ENCODE measurements around the gene SMARCA1. TPM values are rescaled to one million over a fixed set of nuclear protein-coding genes. Genes with fewer than 3 reads are reported as not detected.
"Not testable (repeated sequence)": the region's sequence is repeated elsewhere in the genome, so short reads cannot be mapped to it uniquely, and the experiment has no call there.

The SMARCA1 gene
- total RNA-seq = 6.6 TPM

GRCh38 chrX:129523079-129523911 is at the start of gene SMARCA1:
Gene SMARCA1, minus strand, starts transcription at chrX:129523490. Its CDS starts 120 bp downstream, at chrX:129523370.
- ATAC-seq = peak; percentile 31

GRCh38 chrX:129572422-129572821 is 49.1 kb upstream of the SMARCA1 start:
- ATAC-seq = no peak

GRCh38 chrX:129568349-129568748 is 45.1 kb upstream of the SMARCA1 start:
- ATAC-seq = no peak

GRCh38 chrX:129566073-129566472 is 42.8 kb upstream of the SMARCA1 start:
- ATAC-seq = no peak

GRCh38 chrX:129565046-129565650 is 41.9 kb upstream of the SMARCA1 start:
- no peak for ATAC-seq

- ATAC-seq = not testable (repeated sequence)
These were observed 41.1 kb upstream of the SMARCA1 start for GRCh38 chrX:129564345-129564744.

- ATAC-seq = no peak
These were observed 38.2 kb upstream of the SMARCA1 start for GRCh38 chrX:129561453-129561852.

GRCh38 chrX:129559783-129560182 is 36.5 kb upstream of the SMARCA1 start:
- no peak for ATAC-seq

GRCh38 chrX:129557844-129558480 is 34.7 kb upstream of the SMARCA1 start:
- no peak for ATAC-seq

GRCh38 chrX:129556806-129557315 is 33.6 kb upstream of the SMARCA1 start:
- ATAC-seq = no peak

- not testable (repeated sequence) for ATAC-seq
These were observed 31.5 kb upstream of the SMARCA1 start for GRCh38 chrX:129554816-129555215.

- ATAC-seq = no peak
These were observed 30.5 kb upstream of the SMARCA1 start for GRCh38 chrX:129553619-129554288.

- no peak for ATAC-seq
These were observed 25.8 kb upstream of the SMARCA1 start for GRCh38 chrX:129549124-129549523.

GRCh38 chrX:129545408-129545807 is 22.1 kb upstream of the SMARCA1 start:
- ATAC-seq = no peak

GRCh38 chrX:129544780-129545179 is 21.5 kb upstream of the SMARCA1 start:
- ATAC-seq = no peak

- ATAC-seq = peak; percentile 71
These were observed 17.5 kb upstream of the SMARCA1 start for GRCh38 chrX:129540722-129541184.

- peak; percentile 73 for ATAC-seq
These were observed 16.9 kb upstream of the SMARCA1 start, which contains the start of gene OCRL for GRCh38 chrX:129540068-129540653. Gene OCRL, plus strand, starts transcription at chrX:129540259. Its CDS starts 181 bp downstream, at chrX:129540440.

GRCh38 chrX:129534816-129535578 is 11.7 kb upstream of the SMARCA1 start:
- peak; percentile 59 for ATAC-seq

- ATAC-seq = no peak
These were observed 7.8 kb upstream of the SMARCA1 start for GRCh38 chrX:129531132-129531531.

- no peak for ATAC-seq
These were observed 7.1 kb upstream of the SMARCA1 start for GRCh38 chrX:129530410-129530809.

GRCh38 chrX:129529685-129530281 is 6.5 kb upstream of the SMARCA1 start:
- no peak for ATAC-seq

Data from esophagus mucosa (tissue), 1 donor.